ENCODE measurements around the gene PSAT1.
A peak's percentile ranks its signal among the peaks of the same experiment; 100 is the strongest.
"Not testable (repeated sequence)": the region's sequence is repeated elsewhere in the genome, so short reads cannot be mapped to it uniquely, and the experiment has no call there.

PSAT1 gene

DNA sequence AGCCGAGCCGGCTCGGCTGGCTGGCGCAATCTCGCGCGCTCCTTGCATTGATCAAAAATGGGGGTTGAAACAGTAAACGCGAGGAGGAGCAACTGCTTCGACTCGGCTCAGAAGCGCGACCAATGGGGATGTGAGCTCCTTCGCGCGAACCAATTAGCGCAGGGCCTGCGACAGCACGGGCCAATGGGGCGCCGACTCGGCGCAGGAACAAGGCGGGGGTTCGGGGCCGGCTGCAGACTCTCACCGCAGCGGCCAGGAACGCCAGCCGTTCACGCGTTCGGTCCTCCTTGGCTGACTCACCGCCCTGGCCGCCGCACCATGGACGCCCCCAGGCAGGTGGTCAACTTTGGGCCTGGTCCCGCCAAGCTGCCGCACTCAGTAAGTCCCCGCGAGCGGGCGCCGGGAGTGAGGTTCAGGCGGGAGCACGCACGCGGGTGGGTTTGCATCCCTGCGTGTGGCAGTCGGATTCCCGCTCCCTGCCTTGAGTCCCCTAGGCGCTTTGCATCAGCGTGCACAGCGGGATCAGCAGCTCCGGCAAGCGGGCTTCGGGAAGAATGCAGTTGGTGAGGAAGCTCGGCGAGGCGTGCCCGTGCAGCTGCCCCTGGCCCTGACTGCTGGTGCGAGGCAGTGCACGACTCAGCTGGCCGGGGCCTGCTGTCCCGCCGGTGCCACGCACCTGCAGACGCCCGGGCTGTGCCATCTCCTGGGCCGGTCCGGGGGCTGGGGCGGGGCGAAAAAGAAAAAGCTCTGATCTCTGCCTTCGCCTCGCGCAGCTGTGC lies at the start of gene PSAT1:
TSS of gene PSAT1 (plus strand) at position 233 of the 779 bp plus-strand sequence. CDS start at position 319, 86 bp downstream.
- peak; percentile 99 for DNase-seq

DNA sequence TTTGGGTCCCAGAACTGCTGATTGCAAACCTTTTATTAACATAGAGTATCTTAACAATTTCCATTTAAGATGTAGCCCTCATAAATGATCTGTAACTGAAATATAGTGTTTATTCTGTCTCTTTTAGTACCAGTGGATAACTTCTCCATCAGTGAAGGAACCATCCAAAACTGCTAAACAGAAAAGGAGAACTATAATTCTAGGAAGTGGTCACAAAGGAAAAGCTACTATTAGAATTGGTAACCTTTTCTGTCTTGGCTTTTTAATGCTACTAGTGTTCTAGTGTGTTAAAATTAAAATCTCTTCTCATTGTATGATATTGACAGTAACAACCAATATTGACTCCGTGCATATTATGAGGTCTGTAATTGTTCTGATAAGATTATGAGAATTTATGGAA lies 48.3 kb upstream of the PSAT1 start:
- DNase-seq: no peak

DNA sequence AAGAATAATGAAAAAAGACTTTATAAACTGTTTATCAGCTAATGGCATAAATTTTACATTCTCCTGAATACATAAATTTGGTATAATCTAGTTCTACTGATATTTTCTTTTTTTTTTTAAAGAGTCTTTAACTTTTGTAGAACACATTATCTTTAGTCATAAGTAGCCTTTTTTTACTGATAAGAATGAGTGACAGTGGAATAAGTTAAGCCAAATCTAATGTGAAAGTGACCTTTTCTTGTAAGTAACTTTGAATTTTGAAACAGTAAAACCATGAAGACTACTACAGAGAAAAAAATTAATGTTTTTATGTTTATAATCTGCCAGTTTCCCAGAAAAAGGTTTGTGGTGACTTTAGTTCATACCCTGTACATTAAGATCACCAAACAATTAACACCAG lies 47.4 kb upstream of the PSAT1 start:
- DNase-seq: no peak

- DNase-seq: no peak
Measured at GRCh38 chr9:78252616-78253015, 44.3 kb upstream of the PSAT1 start.

- no peak for DNase-seq
Measured at GRCh38 chr9:78253285-78253684, 43.6 kb upstream of the PSAT1 start.

- DNase-seq: peak; percentile 30
Measured at GRCh38 chr9:78261403-78262001, 35.4 kb upstream of the PSAT1 start.

- no peak for DNase-seq
Measured at GRCh38 chr9:78262655-78263054, 34.3 kb upstream of the PSAT1 start.

DNA sequence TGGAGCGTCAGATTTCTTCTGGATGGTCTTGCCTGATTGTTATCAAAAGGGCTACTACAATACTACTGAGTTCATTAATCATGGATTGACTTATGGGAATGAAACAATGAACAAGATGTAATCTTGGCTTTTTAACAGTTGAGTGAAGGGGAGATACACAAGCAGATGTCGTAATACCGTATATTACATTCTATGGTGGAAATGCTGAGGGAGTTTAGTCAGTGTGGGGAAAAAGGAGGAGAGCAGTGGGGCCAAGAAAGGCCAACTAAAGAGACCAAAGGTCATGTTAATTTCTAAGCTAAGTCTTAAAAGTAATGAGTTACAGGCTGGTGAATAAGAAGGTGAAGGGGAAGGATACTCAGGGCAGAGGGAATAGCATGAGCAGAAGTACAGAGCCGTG lies 29.0 kb upstream of the PSAT1 start:
- DNase-seq: no peak

DNA sequence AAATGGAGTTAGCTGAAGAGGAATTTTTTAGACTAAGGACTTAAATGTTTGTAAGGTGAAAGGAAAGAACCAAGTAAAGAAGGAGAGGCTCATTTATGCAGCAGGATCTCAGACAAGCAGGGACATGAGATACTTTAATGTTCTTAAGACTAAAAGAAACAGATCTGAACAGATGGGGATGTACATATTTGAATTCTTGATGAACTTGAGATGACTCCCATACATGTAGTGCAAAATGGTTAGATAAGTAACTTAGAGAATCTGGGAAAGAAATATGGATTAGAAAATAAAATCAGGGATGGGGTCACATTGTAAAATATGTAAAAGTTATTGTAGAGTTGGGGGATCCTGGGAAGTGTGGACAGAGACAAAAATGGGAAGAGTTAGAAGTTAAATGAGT lies 27.1 kb upstream of the PSAT1 start:
- no peak for DNase-seq

DNA sequence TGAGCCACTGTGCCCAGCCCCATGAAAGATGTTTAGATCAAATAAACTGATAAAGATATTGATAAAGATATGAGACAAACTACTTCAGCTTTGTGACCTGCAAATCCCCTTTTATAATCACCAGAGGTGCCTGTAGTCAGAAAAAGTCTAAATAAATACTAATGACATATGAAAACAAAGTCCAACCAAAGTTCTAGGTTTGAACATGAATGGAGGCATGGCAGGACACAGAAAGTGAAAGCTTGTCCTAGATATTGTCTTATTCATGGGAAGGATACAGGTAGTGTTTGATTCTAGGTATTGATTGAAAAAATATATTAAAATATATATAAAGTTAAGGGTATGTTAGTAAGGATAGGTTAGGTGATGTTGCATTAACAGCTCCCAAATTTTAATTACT lies 24.6 kb upstream of the PSAT1 start:
- no peak for DNase-seq

DNA sequence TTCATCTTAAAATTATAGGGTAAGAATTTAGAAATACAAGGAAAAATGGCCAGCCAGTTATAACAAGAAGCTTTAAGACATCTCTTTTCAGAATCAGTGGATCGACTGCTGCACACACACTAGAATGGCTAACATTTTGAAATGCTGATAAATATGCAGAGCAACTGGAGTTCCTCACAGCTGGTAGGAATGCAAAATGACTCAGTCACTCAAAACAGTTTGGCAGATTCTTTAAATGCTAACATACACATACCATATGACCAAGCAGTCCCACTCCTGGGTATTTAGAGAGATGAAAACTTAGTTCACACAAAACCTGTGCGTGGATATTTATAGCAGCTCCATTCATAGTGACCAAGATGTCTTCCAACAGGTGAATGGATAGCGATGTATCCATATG lies 23.2 kb upstream of the PSAT1 start:
- DNase-seq: peak; percentile 58

DNA sequence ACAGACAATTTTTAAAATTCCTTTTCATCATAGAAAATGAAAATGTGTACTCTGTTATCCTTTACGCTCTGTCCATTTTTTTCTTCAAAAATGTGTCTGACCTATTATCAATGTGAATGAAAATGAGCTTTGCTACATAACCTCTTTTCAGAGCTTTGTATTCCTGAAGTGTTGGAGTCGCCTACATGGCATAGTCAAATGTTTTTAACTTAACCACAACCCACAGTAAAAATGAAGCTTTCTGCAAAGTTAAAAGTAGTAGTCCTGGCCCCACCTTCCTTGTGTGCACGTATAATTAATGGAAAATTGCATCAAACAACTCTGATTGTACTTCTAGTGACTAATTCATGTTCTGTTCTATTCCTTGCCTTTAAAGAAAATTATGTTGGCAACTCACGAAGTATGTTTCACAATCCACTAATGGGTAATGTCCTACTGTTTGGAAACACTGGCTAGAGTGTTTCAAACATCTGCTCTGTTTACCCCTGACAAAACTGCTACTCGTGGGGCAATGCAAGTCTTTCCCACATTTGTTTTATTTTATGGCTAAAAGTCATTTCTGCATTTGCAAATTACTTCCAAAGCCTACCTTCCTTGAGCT lies 18.6 kb upstream of the PSAT1 start:
- no peak for DNase-seq

DNA sequence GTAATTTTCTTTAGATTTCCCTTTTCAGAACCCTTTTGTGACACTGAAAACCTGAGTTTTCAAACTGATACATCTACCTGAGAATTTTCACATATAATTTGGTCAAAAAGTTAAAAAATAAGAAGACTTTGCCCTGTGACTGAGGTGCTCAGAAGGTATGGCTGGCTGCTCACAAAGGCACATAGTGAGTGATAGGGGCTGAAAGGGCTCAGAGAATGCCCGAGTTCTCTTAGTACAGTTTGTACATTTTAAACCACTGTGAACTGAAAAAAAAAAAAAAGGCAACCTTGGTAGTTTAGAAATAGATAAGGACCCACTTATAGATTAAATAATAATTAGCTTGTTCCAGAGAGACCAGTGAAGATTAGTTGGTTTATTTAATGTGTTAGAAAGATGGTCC lies 18.1 kb upstream of the PSAT1 start:
- DNase-seq: no peak

DNA sequence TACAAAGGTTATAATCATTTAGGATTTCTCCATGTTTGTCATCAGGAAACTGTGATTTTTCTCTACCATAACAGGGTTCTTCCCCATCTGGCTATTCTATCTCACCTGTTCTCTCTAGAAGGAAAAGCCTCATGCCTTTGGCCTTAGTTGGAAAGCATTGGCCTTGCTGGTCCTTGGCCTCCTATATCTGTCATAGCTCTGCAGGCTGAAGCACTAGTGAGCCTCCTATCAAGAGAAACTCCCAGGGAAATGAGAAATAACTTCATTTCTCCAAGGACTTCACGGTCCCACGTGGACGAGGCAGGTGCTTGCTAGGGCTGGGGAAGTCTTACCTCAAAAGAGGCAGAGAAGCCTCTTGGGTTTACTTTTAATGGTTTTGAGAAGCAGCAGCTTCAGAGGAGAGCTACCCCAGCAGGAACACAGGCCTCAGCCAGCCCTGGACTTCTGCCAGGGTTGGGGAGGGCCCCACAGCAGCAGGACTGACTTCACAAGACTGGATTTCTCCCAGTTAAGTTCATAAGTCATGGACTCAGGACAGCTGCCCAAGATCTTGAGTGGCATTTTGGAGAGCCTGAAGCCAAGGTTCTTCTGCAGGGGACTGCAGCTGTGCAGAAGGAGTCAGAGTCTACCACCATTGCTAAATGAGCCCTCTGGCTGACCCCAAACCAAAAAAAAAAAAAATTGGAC lies 15.8 kb upstream of the PSAT1 start:
- peak; percentile 40 for DNase-seq

GRCh38 chr9:78284181-78284580 lies 12.7 kb upstream of the PSAT1 start:
- DNase-seq: not testable (repeated sequence)

GRCh38 chr9:78286125-78286524 lies 10.8 kb upstream of the PSAT1 start:
- no peak for DNase-seq

DNA sequence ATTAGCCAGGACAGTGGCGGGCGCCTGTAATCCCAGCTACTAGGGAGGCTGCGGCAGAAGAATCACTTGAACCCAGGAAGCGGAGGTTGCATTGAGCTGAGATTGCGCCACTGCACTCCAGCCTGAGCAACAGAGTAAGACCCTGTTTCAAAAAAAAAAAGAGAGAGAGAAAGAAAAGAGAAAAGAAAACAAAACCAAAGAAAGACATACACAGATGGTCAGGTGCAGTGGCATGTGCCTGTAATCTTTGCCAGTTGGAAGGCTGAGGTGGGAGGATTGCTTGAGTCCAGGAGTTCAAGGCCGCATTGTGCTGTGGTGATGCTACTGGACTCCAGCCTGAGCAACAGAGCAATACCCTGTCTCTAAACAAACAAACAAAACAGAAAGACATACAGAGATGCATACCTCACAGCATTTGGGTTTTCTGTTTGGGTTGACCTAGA lies 10.0 kb upstream of the PSAT1 start:
- DNase-seq: no peak

GRCh38 chr9:78288214-78288892 lies 8.6 kb upstream of the PSAT1 start:
- DNase-seq: no peak

- no peak for DNase-seq
Measured at GRCh38 chr9:78289474-78289873, 7.5 kb upstream of the PSAT1 start.

- DNase-seq: no peak
Measured at GRCh38 chr9:78291240-78291925, 5.5 kb upstream of the PSAT1 start.

GRCh38 chr9:78292026-78292425 lies 4.9 kb upstream of the PSAT1 start:
- DNase-seq: no peak

DNA sequence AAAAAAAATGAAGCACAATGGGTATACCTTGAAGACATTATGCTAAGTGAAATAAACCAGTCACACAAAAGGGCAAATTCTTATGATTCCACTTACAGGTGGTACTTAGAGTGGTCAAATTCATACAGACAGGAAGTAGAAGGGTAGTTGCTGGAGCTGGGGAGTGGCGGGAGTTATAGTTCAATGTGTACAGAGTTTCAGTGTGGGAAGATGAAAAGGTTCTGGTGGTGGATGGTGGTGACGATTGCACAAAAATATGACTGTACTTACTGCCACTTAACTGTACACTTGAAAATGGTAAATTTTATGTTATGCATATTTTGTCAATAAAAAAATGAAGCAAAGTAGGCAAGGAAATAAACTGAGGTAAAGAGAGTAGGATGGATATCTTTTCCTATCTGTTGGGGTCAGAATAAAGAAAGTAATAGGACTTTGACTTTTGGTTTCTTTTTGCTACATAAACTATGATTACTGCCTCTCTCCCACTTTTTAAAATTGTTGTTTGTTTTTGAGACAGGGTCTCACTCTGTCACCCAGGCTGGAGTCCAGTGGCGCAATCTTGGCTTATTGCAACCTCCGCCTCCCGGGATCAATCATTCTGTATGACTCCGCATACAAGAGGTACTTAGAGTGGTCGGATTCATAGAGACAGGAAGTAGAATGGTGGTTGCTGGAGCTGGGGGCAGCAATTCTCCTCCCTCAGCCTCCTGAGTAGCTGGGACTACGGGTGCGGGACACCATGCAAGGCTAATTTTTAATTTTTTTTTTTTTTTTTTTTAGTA lies 4.0 kb upstream of the PSAT1 start:
- no peak for DNase-seq
